Adipocyte (in vitro differentiated cells): ENCODE data around the gene IFT80.
A peak's percentile ranks its signal among the peaks of the same experiment; 100 is the strongest.

Experiments used
- DNase-seq: peaks from one replicate; pipeline ENCODE4 v3.0.0-alpha.2; 2015; ENCODE audit warnings: low read depth
- H3K27me3 ChIP-seq: replicated peaks from 2 replicates; pipeline ENCODE4 v1.7.0; 2013; ENCODE audit warnings: mild to moderate bottlenecking, low read length, moderate library complexity; ENCODE audit not compliant: control insufficient read depth, insufficient read depth
- H3K36me3 ChIP-seq: 2 replicates; pipeline ENCODE4 v1.7.0; 2013; ENCODE audit warnings: low read length, mild to moderate bottlenecking, moderate library complexity; ENCODE audit not compliant: control insufficient read depth, insufficient read depth, severe bottlenecking
- H3K4me1 ChIP-seq: 2 replicates; pipeline ENCODE4 v1.7.0; 2013; ENCODE audit warnings: mild to moderate bottlenecking, low read length, moderate library complexity; ENCODE audit not compliant: control insufficient read depth, insufficient read depth
- H3K4me3 ChIP-seq: 2 replicates; pipeline ENCODE4 v1.7.0; 2013; ENCODE audit warnings: mild to moderate bottlenecking, low read length, moderate library complexity
- H3K9ac ChIP-seq: 2 replicates; pipeline ENCODE4 v1.7.0; 2013; ENCODE audit warnings: mild to moderate bottlenecking, low read length, moderate library complexity
- H3K9me3 ChIP-seq: 2 replicates; pipeline ENCODE4 v1.7.0; 2013; ENCODE audit warnings: mild to moderate bottlenecking, low read length, moderate library complexity; ENCODE audit not compliant: control insufficient read depth

Gene IFT80

DNA sequence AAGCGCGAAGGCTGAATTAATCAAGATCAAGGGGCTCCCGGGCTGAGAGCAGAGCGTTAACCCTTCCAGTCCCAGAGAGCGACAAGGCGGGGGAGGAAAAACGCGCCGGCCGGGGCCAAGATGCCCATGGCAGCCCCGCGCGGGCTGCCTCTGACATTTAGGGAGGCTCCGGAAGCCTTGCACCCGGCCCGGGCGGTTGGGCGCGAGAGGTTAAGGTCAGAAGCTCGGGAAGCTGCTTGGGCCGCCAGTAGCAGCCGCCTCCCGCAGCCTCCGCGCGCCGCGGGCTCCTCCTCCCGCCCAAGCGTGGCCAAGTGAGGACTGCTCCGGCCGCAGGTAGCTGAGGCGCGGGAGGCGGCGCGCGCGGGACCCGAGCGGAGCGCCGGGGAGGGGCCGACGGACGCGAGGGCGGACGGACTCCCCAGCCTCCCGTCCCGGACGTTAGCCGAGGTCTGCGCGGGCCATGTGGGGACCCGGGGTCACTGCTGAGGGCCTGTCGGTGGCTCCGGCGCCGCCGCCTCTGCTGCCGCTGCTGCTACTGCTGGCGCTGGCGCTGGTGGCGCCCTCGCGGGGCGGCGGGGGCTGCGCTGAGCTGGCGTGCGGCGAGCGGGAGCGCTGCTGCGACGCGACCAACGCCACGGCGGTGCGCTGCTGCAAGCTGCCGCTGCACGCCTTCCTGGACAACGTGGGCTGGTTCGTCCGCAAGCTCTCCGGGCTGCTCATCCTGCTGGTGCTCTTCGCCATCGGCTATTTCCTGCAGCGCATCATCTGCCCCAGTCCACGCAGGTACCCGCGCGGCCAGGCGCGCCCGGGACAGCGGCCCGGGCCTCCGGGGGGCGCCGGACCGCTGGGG, 173.6 kb downstream of the IFT80 start, which contains the start of gene C3orf80:
Gene C3orf80, plus strand, starts transcription at position 247 of the 850 bp plus-strand sequence. Its CDS starts 214 bp downstream, at position 461.
- Histone ChIP-seq H3K36me3 (no peaks in the 10 kb centered on the region), H3K4me3 (peak within 1 kb of the TSS; percentile 82), H3K9ac (peak within 1 kb of the TSS; percentile 21), H3K27me3 (peaks cover 21% of the 10 kb centered on the region), H3K9me3 (no peaks in the 10 kb centered on the region), H3K4me1 (peaks cover 3% of the 10 kb centered on the region)
- peak; percentile 67 for DNase-seq

- Histone ChIP-seq H3K4me3 (peak overlapping the region; percentile 82), H3K36me3 (no peaks in the 10 kb centered on the region), H3K4me1 (peaks cover 3% of the 10 kb centered on the region), H3K9ac (peak overlapping the region; percentile 21), H3K27me3 (peaks cover 21% of the 10 kb centered on the region), H3K9me3 (no peaks in the 10 kb centered on the region)
- DNase-seq: no peak
Observed at GRCh38 chr3:160224811-160225175, 174.2 kb downstream of the IFT80 start.

- no peak overlapping the region for H3K9ac ChIP-seq
- H3K9me3 ChIP-seq: no peaks in the 10 kb centered on the region
- H3K4me1 ChIP-seq: peaks cover 3% of the 10 kb centered on the region
- DNase-seq: no peak
- peaks cover 21% of the 10 kb centered on the region for H3K27me3 ChIP-seq
- H3K4me3 ChIP-seq: no peak overlapping the region
- H3K36me3 ChIP-seq: no peaks in the 10 kb centered on the region
Observed at GRCh38 chr3:160224256-160224655, 174.8 kb downstream of the IFT80 start.

- no peaks in the 10 kb centered on the region for H3K36me3 ChIP-seq
- no peak overlapping the region for H3K4me3 ChIP-seq
- no peak for DNase-seq
- no peaks in the 10 kb centered on the region for H3K4me1 ChIP-seq
- no peak overlapping the region for H3K9ac ChIP-seq
- peaks cover 12% of the 10 kb centered on the region for H3K27me3 ChIP-seq
- H3K9me3 ChIP-seq: no peaks in the 10 kb centered on the region
Observed at GRCh38 chr3:160221019-160221418, 178.0 kb downstream of the IFT80 start.

DNA sequence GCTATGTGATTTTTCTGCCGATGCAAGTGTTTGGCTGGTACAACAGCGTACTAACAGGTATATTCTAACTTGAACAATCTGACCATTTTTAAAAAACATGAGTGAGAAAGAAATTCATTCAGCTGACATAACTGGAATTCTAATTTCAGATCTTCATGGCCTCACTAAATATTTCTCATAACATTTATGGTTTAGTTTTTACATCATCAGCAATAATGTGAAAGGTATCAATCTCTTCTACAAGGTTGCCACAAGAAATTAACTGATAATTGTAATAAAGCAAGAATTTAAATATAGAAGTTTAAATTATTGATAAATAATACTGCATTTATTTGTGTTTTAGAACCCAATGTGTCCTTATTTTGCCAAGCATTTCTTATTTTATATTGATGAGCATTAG, 179.0 kb downstream of the IFT80 start:
- no peak for DNase-seq
- Histone ChIP-seq H3K36me3 (no peaks in the 10 kb centered on the region), H3K4me1 (no peaks in the 10 kb centered on the region), H3K4me3 (no peak overlapping the region), H3K9ac (no peak overlapping the region), H3K27me3 (peaks cover 10% of the 10 kb centered on the region), H3K9me3 (no peaks in the 10 kb centered on the region)

- no peak overlapping the region for H3K4me3 ChIP-seq
- DNase-seq: no peak
Observed at GRCh38 chr3:160218136-160218535, 180.9 kb downstream of the IFT80 start.

DNA sequence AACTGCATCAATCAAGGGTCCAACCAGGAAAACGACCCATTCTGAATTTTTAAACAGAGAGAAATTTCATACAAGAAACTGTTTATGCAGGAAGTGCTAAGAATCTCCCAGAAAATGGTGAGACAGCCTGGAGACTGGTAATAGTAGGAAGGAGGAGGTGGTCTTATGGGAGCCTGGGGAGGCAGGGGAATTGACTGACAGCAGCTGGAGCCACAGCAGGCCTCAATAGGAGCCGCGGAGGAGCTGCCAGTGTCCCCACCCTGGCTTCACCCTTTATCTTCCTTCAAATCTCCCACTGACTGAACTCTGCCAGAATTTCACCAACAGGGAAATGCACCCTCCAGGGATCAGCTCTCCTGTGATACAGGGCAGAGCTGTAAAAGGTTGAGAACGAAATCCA, 181.3 kb downstream of the IFT80 start:
- no peaks in the 10 kb centered on the region for H3K27me3 ChIP-seq

More at GRCh38 chr3:160218136-160218535, 180.9 kb downstream of the IFT80 start:
- Histone ChIP-seq H3K4me1 (peaks cover 5% of the 10 kb centered on the region), H3K9me3 (no peaks in the 10 kb centered on the region), H3K9ac (no peak overlapping the region), H3K36me3 (no peaks in the 10 kb centered on the region), H3K27me3 (no peaks in the 10 kb centered on the region)

DNA sequence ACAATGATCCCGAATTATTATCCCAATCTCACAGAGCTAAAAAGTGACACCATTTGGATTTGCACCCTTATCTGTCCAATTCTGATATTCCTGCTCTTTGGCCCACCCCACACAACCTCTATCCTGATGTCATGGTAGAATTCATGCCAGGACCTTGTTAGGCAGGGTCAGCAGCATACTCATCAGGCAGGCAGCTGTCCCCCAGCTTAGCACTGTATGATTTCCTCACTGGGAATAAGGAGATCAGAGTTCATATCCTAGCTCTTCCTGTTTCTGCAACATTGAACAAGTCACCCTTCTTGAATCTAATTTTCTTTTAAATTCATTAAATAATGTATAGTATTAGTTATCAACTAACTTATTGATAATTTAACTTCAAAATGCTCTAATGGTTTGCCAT, 185.8 kb downstream of the IFT80 start:
- Histone ChIP-seq H3K4me3 (no peak overlapping the region), H3K9ac (no peak overlapping the region), H3K4me1 (peaks cover 6% of the 10 kb centered on the region), H3K9me3 (no peaks in the 10 kb centered on the region), H3K36me3 (no peaks in the 10 kb centered on the region), H3K27me3 (no peaks in the 10 kb centered on the region)
- no peak for DNase-seq

More for the DNA sequence above, 181.3 kb downstream of the IFT80 start:
- H3K4me1 ChIP-seq: peaks cover 6% of the 10 kb centered on the region
- H3K9ac ChIP-seq: no peak overlapping the region
- no peak overlapping the region for H3K4me3 ChIP-seq
- H3K9me3 ChIP-seq: no peaks in the 10 kb centered on the region
- no peaks in the 10 kb centered on the region for H3K36me3 ChIP-seq
- DNase-seq: no peak

DNA sequence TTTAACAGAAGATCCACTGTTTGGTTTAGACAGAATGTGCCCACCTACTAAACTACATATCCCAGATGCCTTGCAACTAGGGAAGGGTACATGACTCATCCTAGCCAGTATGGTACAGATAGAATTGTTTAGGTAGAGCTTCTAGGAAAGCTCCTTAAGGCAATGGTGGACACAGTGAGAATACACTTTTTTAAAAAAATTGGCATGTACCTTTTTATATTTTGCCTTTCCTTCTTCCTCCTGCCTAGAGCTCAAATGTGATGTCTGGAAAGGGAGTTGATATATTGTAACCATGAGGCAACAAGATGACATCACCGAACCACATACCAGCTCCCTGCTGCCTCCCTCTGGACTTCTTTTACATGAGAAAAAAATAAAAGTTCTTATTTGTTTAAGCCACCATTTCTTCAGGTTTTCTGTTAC, 188.2 kb downstream of the IFT80 start:
- H3K9me3 ChIP-seq: no peaks in the 10 kb centered on the region
- no peaks in the 10 kb centered on the region for H3K27me3 ChIP-seq
- H3K36me3 ChIP-seq: no peaks in the 10 kb centered on the region
- DNase-seq: peak; percentile 44
- no peak overlapping the region for H3K9ac ChIP-seq
- no peak overlapping the region for H3K4me3 ChIP-seq
- peaks cover 6% of the 10 kb centered on the region for H3K4me1 ChIP-seq

- H3K4me1 ChIP-seq: peaks cover 6% of the 10 kb centered on the region
- no peak overlapping the region for H3K9ac ChIP-seq
- no peaks in the 10 kb centered on the region for H3K9me3 ChIP-seq
- no peaks in the 10 kb centered on the region for H3K36me3 ChIP-seq
- H3K27me3 ChIP-seq: no peaks in the 10 kb centered on the region
- no peak for DNase-seq
- H3K4me3 ChIP-seq: no peak overlapping the region
Observed at GRCh38 chr3:160210341-160210740, 188.7 kb downstream of the IFT80 start.
